Measurements from ENCODE around the gene CXADR.
"Not testable (repeated sequence)": the region's sequence is repeated elsewhere in the genome, so short reads cannot be mapped to it uniquely, and the experiment has no call there.

The CXADR gene

DNA sequence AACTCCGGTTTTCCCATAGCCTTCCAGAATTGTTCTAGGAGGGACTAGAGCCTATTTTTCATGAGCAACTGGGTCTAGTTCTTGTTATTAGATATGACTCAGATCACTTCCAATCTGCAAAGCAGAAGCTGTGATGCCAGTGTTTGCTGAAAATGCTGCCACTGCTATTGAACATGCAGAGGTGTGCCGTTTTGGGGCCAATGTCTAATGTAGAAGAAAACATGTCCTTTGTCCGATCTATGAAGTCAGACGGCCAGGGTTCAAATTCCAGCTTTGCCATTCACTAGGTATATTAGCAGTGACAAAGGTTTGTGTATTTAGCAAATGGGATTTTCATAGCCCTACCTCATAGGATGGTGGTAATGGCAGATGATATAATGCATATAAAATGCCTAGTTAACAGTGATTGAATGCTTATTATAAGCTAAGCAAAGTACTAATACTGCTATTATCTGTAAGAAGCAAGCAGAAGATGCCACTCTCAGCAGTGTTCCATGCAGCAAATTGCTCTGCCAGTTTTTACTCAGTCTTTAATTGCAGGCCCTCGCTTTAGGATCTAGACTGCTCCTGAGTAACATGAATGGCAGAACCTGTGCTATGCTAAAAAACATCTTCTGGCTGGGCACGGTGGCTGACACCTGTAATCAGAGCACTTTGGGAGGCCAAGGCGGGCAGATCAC, 40.1 kb upstream of the CXADR start:
- no peak overlapping the region for H3K4me3 ChIP-seq (ENCODE audit: low read length)
- no peaks in the 10 kb centered on the region for H3K36me3 ChIP-seq (ENCODE audit: control insufficient read depth, low read length)
- no peaks in the 10 kb centered on the region for H4K20me1 ChIP-seq (ENCODE audit: control insufficient read depth, insufficient read depth, low read depth, low read length)
- no peak overlapping the region for H3K4me2 ChIP-seq (ENCODE audit: low read length)
- H3K79me2 ChIP-seq (ENCODE audit: control insufficient read depth, low read length), result no peaks in the 10 kb centered on the region
- H3K27me3 ChIP-seq (ENCODE audit: control insufficient read depth, low read length), result no peaks in the 10 kb centered on the region
- H3K9me2 ChIP-seq (replicated peaks; ENCODE audit: control insufficient read depth, low read length), result no peaks in the 10 kb centered on the region
- no peaks in the 10 kb centered on the region for H3K4me1 ChIP-seq (ENCODE audit: control insufficient read depth, low read length)
- no peak overlapping the region for H3K27ac ChIP-seq (ENCODE audit: low read depth, low read length)
- no peaks in the 10 kb centered on the region for H3F3A ChIP-seq (ENCODE audit: control insufficient read depth, insufficient read depth)
- TF ChIP-seq, protein P1, sequence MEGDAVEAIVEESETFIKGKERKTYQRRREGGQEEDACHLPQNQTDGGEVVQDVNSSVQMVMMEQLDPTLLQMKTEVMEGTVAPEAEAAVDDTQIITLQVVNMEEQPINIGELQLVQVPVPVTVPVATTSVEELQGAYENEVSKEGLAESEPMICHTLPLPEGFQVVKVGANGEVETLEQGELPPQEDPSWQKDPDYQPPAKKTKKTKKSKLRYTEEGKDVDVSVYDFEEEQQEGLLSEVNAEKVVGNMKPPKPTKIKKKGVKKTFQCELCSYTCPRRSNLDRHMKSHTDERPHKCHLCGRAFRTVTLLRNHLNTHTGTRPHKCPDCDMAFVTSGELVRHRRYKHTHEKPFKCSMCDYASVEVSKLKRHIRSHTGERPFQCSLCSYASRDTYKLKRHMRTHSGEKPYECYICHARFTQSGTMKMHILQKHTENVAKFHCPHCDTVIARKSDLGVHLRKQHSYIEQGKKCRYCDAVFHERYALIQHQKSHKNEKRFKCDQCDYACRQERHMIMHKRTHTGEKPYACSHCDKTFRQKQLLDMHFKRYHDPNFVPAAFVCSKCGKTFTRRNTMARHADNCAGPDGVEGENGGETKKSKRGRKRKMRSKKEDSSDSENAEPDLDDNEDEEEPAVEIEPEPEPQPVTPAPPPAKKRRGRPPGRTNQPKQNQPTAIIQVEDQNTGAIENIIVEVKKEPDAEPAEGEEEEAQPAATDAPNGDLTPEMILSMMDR (IDR thresholded peaks at IDR 0.05; ENCODE audit: low read depth, low read length, poor library complexity, severe bottlenecking), result no peak
- TF ChIP-seq EZH2phosphoT487 (IDR thresholded peaks at IDR 0.05; ENCODE audit: borderline replicate concordance, low read length), result no peak
- no peaks in the 10 kb centered on the region for H3K9me3 ChIP-seq (ENCODE audit: control insufficient read depth, insufficient read depth, low read length)

DNA sequence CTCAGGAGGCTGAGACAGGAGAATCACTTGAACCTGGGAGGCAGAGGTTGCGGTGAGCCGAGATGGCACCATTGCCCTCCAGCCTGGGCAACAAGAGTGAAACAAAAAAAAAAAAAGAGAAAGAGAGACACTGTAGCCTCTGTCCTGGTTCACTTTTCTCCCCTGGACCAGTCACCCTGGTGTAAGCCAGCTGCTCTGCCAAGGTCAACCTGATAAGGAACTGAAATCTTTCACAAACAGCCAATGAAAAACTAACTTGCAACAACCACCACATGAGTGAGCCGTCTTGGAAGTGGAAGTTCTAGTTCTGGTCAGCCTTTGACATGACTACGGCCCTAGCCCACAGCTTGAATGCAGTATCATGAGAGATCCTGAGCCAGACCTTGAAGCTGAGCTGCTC, 36.8 kb upstream of the CXADR start:
- H3F3A ChIP-seq (ENCODE audit: control insufficient read depth, insufficient read depth), result no peaks in the 10 kb centered on the region
- no peak overlapping the region for H3K4me3 ChIP-seq (ENCODE audit: low read length)
- no peaks in the 10 kb centered on the region for H4K20me1 ChIP-seq (ENCODE audit: control insufficient read depth, insufficient read depth, low read depth, low read length)
- H3K9me2 ChIP-seq (replicated peaks; ENCODE audit: control insufficient read depth, low read length), result no peaks in the 10 kb centered on the region
- no peak for TF ChIP-seq EZH2phosphoT487 (IDR thresholded peaks at IDR 0.05; ENCODE audit: borderline replicate concordance, low read length)
- TF ChIP-seq, protein P1 (IDR thresholded peaks at IDR 0.05; ENCODE audit: low read depth, low read length, poor library complexity, severe bottlenecking), result no peak
- no peak overlapping the region for H3K4me2 ChIP-seq (ENCODE audit: low read length)
- H3K79me2 ChIP-seq (ENCODE audit: control insufficient read depth, low read length), result no peaks in the 10 kb centered on the region
- H3K27me3 ChIP-seq (ENCODE audit: control insufficient read depth, low read length), result no peaks in the 10 kb centered on the region
- H3K27ac ChIP-seq (ENCODE audit: low read depth, low read length), result no peak overlapping the region
- no peaks in the 10 kb centered on the region for H3K9me3 ChIP-seq (ENCODE audit: control insufficient read depth, insufficient read depth, low read length)
- H3K36me3 ChIP-seq (ENCODE audit: control insufficient read depth, low read length), result no peaks in the 10 kb centered on the region
- no peaks in the 10 kb centered on the region for H3K4me1 ChIP-seq (ENCODE audit: control insufficient read depth, low read length)

DNA sequence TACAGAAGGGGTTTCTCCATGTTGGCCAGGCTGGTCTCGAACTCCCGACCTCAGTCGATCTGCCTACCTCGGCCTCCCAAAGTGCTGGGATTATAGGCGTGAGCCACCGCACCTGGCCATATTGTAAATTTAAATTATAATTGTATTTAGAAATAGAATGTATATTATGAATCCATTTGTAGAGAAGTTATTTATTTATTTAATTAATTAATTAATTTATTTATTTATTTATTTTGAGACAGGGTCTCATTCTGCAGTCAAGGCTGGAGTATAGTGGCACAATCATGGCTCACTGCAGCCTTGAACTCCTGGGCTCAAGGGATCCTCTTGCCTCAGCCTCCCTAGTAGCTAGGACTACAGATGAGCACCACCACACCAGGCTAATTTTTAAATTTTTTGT, 34.7 kb upstream of the CXADR start:
- H3K4me1 ChIP-seq (ENCODE audit: control insufficient read depth, low read length); H3F3A ChIP-seq (ENCODE audit: control insufficient read depth, insufficient read depth); H3K79me2 ChIP-seq (ENCODE audit: control insufficient read depth, low read length); H3K36me3 ChIP-seq (ENCODE audit: control insufficient read depth, low read length); H3K9me2 ChIP-seq (replicated peaks; ENCODE audit: control insufficient read depth, low read length); H3K4me3 ChIP-seq (ENCODE audit: low read length); H3K27ac ChIP-seq (ENCODE audit: low read depth, low read length); H3K4me2 ChIP-seq (ENCODE audit: low read length); H3K27me3 ChIP-seq (ENCODE audit: control insufficient read depth, low read length); H4K20me1 ChIP-seq (ENCODE audit: control insufficient read depth, insufficient read depth, low read depth, low read length); H3K9me3 ChIP-seq (ENCODE audit: control insufficient read depth, insufficient read depth, low read length): not testable (repeated sequence)

DNA sequence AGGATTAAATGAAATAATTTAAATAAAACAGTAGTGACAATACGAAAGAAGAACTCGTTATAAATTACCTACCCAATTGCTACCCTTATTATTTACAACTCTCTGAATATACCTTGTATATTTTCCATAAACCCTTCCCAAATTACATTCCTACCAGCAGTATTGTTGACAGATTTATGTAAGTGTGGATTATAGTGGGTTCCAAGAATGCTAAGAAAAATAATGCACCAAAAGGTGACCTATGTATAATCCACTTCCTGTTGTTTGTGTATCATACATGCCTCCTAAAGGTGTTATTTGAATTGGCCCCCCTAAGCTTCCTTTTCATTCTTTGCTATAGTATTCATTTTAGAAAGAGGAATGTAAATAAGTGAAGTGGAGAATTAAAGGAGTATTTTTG, 33.2 kb upstream of the CXADR start:
- H3K27ac ChIP-seq (ENCODE audit: low read depth, low read length), result no peak overlapping the region
- H4K20me1 ChIP-seq (ENCODE audit: control insufficient read depth, insufficient read depth, low read depth, low read length), result no peaks in the 10 kb centered on the region
- no peaks in the 10 kb centered on the region for H3K79me2 ChIP-seq (ENCODE audit: control insufficient read depth, low read length)
- H3K9me2 ChIP-seq (replicated peaks; ENCODE audit: control insufficient read depth, low read length), result no peaks in the 10 kb centered on the region
- no peaks in the 10 kb centered on the region for H3K4me1 ChIP-seq (ENCODE audit: control insufficient read depth, low read length)
- no peaks in the 10 kb centered on the region for H3K27me3 ChIP-seq (ENCODE audit: control insufficient read depth, low read length)
- no peaks in the 10 kb centered on the region for H3F3A ChIP-seq (ENCODE audit: control insufficient read depth, insufficient read depth)
- H3K36me3 ChIP-seq (ENCODE audit: control insufficient read depth, low read length), result no peaks in the 10 kb centered on the region
- no peak overlapping the region for H3K4me3 ChIP-seq (ENCODE audit: low read length)
- TF ChIP-seq, protein P1 (IDR thresholded peaks at IDR 0.05; ENCODE audit: low read depth, low read length, poor library complexity, severe bottlenecking), result no peak
- TF ChIP-seq EZH2phosphoT487 (IDR thresholded peaks at IDR 0.05; ENCODE audit: borderline replicate concordance, low read length), result no peak
- no peak overlapping the region for H3K4me2 ChIP-seq (ENCODE audit: low read length)
- H3K9me3 ChIP-seq (ENCODE audit: control insufficient read depth, insufficient read depth, low read length), result no peaks in the 10 kb centered on the region

All from DOHH2 (cell line).